ENCODE data around the gene FANCI. TPM values are rescaled to one million over a fixed set of nuclear protein-coding genes. Genes with fewer than 3 reads are reported as not detected.
A peak's percentile ranks its signal among the peaks of the same experiment; 100 is the strongest.

FANCI gene
- polyA plus RNA-seq, 3 donors: 31.5 to 38.8 (median 38.3) TPM

DNA sequence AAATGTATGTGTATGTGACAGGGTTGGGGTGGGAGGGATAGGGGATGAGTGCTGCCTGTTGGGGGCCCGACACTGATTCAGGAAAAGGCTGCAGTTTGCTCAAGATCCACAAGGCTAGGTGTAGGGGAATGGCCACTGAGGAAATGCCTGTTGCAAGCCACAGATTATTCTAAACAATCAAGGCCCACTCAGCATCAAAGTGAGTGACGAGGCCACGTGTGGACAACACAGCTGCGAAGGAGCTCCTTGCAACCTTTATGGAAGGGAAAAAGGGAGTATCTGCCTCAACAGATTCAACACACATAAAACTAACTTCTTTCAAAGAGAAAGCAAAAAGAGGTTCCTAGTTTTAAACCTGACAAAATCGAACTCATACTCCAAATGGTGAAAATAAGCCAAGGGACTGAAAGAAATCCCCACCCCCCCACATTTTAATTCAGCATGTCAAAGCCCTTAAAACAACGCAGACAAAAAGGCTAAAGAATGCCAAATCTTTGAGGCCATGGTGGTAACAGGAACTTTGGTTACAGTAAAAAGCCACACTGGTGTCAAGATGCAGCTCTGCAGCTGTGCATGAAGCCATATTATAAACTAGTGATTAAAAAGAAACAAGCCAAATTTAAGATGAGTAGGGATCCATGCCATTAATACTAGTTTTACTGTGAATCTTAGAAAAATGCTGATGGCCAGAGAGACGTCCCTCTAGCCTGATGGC, 87.3 kb downstream of the FANCI start:
- DNase-seq (ENCODE audit: low read depth in 3 of 3, low spot score in 2 of 3): no peak

DNA sequence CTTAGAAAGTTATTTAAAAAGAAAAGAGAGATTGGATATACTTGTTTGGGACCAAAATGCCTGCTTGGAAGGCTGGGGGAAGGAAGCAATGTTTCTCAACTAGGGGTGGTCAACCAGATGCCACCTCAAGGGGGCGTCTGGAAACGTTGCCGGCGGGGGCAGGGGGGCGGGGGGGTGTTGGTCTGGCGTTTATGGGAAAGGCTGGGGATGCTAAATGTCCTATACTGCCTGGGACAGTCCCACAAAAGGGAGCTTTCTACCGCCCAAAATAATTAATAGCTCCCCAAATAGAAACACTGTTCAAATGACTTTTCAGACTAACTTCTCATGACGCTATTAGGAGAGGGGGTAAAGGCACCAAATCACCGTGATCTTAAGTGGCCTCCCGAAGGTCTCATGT, 88.7 kb downstream of the FANCI start:
- DNase-seq (ENCODE audit: low read depth in 3 of 3, low spot score in 2 of 3): no peak

DNA sequence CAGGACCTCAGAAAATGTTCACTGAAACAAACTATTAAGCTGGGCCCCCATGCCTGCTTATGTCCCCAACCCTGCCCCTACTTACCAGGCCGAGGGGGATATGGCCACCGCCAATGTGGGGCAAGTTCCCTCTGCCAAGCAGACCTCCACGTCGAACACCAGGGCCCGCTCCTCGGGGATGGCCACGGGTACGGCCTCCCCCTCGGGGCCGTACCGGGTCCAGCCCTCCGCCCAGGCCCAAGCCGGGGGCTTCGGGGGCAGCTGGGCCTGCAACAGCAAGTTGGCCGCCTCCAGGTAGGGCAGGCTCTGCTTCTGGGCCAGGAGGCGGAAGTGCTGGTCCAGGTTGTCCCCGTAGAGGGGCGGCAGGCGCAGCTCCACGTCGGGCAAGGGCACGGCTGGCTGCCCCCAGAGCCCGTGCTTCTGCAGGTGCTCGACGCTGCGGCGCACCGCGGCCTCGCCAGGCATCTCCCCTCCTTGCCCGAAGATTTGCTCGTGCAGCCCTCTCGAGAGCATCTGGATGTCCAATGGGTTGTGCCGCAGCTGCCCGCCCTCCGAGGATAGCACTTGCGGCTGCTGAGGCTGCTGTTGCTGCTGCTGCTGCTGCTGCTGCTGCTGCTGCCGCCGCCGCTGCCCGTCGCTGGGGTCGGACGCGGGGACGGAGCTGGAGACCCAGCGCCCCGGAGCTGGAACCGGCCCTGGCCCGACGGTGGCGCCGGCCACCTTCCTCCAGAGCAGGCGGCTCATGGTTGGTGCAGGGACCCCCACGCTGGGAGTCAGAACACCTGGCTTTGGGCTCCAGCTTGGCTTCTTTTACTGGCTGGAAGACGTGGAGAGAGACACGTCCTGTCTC, 89.5 kb downstream of the FANCI start:
- DNase-seq (ENCODE audit: low read depth in 3 of 3, low spot score in 2 of 3): no peak

DNA sequence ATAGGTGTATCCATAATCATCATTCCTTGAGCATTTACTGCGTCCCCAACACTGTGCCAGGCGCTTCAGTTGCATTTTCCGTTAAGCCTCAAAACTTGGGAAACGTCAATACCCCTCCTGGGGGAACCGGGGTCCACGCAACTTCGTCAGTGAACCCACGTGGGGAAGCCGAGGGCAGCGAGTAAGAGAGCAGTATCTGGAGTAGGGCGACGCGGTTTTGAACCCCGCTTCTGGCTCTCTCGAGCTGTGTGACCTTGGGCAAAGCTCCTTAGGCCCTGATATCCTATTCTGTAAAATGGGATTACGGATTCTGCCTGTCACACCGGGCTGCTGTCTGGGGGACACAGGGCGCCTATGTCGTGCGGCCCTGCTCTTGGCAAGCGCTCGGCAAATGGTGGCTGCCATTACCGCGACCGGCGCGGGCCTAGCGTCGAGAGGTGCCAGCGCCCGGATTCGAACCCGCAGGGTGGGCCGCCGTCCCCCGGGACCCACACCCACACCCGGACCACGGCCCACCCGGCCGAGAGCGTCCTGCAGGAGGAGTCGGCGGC, 90.3 kb downstream of the FANCI start:
- DNase-seq (ENCODE audit: low read depth in 3 of 3, low spot score in 2 of 3): no peak

DNA sequence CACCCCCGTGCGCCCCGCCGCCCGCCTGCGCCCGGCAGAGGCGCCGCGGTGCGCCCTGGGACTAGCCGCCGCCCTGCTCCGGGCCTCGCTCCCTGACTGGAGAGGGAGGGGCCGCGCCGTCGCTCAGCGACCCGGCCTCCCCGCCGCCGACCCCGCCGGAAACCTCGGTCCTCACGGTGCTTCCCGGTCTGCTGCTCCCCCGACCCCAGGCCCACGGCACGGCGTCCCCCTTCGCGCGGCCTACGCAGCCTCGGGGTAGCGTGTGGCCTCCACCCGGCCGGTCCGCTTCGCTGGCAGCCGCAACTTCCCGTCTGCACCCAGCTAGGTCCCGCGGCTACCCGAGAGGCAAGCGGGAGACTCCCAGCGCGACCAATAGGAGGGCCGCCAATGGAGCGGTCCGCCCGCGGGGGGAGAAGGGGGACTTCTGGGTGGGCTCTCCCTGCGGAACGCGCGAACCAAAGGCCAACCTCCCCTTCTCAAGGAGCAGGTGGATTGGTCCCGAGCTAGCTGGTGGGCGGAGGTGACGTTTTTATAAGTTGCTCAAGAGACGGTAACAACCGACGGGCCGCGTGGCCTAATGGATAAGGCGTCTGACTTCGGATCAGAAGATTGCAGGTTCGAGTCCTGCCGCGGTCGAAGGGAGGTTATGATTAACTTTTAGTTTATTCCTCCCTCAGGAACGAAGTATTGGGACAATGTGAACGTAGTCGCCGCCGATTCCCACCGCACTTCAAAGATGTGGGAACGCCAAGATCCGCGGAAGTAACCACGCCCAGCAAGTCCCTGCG, 90.9 kb downstream of the FANCI start, which contains the start of gene POLG:
TSS of gene POLG (minus strand) at position 315 of the 788 bp plus-strand sequence. CDS start 1,070 bp downstream, outside the sequence.
- DNase-seq (ENCODE audit: low read depth in 3 of 3, low spot score in 2 of 3): peak; percentile 94 to 98 (median 97)

DNA sequence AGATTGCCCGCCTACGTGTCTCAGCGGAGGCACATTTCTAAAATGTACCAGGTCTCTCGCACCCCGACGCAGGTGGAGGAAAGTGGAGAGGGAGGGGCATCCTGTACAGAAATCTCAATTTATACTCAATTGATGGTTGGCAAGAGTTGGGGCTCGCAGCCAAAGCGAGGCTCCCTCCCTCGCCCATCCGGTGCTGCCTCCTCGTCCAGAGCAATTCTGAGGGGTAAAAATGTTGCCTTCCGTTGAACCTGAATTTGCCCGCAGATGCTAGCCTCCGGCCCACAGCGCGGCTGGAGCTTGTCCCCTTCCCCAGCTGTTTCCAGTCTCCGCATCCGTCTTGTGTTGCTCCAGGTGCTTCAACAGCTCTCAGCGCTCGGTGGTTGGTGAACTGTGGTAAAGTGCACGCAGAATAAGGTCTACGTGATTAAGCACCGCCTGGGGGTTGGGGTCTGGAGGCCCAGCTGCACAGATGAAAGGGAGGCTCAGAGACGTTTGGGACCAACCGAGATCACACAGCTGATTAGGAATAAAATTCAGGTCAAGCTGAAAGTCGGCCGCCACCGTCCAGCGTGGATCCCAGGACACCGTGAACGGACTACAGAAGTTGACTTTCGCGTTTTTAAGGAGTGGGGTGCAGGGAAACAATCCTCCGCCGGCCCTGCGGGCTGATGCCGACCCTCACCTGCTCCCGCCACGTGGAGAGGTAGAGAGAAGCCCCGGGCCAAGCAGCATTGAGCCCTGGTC, 91.7 kb downstream of the FANCI start:
- DNase-seq (ENCODE audit: low read depth in 3 of 3, low spot score in 2 of 3): peak; percentile 23 to 41 (median 41)

DNA sequence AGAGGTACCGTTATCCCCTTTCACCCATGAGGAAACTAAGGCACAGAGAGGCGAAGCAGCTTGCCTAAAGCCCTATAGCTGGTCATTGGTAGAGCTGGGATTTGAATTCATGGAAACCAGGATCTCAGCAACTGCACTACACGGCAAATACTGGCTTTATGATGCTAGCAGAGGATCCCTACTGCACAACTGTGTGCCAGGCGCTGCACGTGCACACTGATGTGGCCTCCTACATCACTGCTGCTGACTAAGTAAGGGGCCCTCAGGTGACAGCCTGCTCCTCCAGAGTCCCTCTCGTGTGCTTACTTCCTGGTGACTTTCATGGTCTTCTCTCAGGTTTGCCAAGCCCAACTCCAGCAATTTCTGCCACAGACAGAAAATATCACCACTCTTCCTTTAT, 94.3 kb downstream of the FANCI start:
- DNase-seq (ENCODE audit: low read depth in 3 of 3, low spot score in 2 of 3): no peak

DNA sequence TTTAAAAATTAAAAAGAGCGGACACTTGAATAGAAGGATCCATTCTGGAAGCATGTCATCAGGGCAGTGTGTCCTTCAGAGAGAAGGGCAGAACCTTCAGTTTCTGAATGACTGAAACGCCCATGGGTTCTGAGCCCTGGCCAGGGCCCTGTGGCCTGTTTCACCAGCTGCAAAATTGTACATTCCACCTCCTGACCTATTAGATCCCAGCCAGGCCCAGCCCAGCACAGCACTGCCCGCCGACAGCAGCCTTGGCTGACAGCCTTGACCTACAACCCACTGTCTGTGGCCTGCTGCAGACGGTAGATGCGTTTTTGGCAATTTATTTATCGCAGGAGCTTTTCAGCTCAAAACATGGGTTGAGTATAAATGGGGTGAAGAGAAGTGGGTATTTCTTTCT, 96.8 kb downstream of the FANCI start:
- DNase-seq (ENCODE audit: low read depth in 3 of 3, low spot score in 2 of 3): no peak

DNA sequence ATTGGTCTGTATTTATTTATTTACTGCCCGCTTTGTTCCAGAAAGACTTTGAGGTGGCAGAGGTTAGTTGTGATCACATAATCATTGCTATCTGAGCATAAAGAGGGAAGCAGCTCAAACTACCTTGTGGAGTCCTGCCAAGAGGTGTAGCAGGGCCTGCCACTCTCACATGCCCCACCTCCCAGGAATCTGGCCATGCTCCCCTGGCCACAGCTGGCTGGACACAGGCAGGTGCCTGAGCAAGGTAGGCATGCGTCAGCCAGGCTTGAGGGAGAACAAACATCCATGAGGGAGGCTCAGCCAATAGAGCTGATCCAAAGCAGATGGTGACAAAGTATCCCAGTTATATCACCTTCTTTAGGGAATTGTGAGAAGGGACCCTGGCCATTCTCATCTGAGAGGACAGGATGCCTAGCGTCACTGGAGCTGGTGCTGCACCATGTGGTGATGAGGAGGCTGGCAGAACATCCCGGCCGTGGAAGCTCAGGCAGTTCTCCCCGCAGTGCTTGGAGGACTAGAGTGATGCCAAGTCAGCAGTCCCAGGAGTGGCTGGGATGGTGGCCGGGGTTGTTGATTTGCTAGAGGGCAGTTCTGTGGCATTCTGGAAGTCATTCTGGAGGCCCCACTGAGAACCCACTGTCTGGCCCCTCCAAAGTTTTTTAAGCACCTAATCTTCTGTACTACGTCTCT, 97.7 kb downstream of the FANCI start:
- no peak for DNase-seq (ENCODE audit: low read depth in 3 of 3, low spot score in 2 of 3)

DNA sequence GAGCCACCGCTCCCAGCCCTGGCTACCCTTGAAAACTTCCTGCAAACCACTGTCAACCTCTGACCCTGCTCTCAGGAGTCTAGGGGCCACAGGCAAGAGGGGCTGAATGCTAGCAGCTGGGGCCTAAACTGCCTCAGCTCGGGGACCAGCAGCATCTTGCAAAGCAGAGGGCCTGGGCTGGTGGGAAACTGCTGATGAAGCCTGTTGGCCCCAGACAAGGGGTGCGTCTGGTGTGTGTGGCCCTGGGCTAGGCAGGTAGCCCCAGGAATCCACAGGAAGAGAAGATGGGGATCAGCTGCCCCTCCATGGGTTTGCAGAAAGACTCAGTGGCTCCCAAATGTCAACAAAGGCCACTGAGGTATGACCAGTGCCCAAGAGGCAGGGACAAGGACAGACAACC, 99.1 kb downstream of the FANCI start:
- no peak for DNase-seq (ENCODE audit: low read depth in 3 of 3, low spot score in 2 of 3)

DNA sequence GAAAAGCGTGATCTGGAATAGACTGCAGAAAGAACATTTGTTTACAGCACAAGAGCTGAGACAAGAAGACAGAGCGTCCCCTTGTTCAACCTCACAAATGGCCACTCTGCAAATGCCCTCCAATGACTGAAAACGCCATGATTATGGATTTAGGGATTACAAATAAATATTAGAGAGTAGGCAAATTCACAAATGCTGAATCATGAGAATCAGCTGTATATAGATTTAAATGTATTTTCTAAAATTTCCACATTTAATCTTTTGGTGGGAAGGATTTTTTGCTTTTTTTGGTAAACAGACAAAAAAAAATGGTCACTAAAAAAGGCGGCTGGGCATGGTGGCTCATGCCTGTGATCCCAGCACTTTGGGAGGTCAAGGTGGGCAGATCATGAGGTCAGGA, 101.5 kb downstream of the FANCI start:
- no peak for DNase-seq (ENCODE audit: low read depth in 3 of 3, low spot score in 2 of 3)

DNA sequence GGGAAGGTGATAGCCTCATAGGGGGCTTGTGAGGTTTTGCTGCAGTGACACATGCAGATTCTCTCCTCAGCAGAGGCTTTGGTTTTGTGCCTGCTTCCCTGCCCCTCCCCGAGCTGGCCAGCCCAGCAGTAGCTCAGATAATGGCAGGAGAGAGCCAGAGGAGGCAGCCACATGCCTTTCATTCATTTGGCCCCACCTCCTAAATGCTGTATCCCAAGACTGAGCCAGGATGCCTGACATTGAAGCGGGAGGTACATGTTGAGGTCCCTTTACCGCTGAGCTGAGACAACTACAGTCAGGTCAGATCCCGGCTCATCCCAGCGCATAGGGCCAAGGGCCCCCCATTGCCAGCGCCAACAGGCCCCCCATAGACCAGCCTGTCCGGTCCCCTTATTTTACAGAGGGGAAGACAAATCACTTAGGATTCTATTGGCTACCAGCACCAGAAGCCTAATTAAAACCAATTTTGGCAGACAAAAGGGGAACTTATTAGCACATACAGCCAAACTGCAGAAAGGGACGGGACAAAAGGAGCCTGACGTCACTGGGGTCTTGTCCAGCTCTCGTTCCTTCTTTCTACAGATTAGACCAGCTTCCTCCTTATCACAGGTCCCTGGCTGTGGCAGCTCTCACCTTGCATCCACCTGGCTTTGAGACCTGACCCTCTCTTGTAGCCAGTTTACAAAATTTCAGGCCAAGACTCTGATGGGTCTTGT, 102.9 kb downstream of the FANCI start:
- DNase-seq (ENCODE audit: low read depth in 3 of 3, low spot score in 2 of 3): no peak

DNA sequence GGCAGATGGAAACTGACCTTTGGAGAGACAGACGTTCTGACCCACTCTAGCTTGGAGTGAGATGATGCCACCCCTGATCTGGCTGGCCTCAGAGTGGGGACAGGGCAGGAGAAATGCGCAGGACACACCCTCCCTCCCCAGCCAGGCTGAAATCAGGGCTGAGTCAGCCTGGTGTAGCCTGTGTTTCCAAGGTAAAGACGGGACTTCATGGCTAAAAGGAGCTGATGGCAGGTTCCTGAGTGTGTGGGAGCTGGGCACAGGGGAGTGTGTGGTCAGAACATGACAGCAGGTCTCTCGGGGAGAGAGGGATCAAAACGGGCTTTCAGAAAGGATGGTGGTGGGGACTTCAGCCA, 105.4 kb downstream of the FANCI start:
- no peak for DNase-seq (ENCODE audit: low read depth in 3 of 3, low spot score in 2 of 3)

DNA sequence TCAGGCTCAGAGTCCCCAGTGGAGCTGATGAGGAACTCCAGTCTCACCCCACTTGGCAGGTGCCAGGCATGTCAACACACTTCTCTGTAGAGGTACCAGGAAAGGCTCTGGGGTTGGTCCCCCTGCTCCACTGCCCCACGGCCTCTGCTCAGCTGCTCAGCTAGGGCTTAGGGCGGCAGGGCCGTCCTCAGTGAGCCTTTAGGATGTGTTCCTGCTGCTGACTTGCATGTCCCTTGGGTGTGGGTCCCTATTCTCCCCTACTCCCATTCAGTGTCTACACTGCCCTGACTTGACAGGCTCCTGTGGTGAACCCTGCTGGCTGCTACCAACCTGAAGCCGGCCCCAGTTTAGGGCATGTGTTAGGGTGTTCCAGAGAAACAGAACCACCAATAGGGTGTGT, 108.7 kb downstream of the FANCI start:
- no peak for DNase-seq (ENCODE audit: low read depth in 3 of 3, low spot score in 2 of 3)

DNA sequence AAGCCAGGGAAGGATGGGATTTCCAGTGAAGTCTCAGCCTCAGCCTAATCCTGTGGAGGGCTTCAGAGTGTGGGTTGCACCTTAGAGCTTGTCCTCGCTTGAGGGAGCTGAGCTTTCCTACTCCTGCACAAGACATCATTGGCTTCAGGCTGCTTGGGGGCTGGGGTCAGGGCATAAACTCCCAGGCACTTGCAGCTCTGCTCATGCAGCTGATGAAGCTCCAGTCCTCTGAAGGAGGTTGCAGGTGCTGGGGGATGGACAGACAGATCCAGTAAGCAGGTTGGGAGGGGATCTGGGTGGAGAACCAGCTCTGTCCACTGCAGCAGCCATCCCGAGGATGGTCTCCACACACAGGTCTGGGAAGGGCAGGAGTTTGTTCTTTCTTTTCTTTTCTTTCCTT, 110.2 kb downstream of the FANCI start:
- DNase-seq (ENCODE audit: low read depth in 3 of 3, low spot score in 2 of 3): no peak

DNA sequence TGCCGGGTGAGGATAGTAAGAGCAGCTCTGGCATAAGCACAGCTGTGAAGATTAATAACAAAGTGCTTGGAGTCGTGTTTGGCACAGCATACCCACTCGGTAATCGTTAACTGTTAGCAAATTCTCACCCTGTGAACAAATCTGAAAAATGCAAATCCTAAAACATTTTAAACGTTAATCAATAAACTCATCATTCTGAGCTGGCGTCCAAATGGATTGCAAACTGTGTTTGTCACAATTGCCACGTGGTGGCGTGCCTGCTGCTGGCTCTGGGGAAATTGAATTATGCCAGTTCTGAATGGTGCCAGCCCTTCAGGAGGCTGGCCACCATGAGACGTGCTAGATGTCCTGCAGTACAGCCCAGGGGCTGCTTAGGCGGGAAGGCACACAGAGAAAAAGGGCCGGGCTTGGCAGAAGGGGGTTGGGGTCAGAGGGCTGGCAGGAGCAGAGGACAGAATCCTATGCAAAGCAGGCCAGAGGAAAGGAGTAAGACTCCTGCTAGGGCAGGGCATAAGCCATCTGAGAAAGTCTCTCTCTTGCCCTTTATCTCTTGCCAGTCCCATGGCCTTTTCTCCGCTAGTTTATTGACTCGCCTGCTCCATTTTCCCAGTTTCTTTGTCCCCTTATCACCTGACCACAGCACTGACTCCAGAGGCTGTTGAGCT, 113.0 kb downstream of the FANCI start:
- no peak for DNase-seq (ENCODE audit: low read depth in 3 of 3, low spot score in 2 of 3)

DNA sequence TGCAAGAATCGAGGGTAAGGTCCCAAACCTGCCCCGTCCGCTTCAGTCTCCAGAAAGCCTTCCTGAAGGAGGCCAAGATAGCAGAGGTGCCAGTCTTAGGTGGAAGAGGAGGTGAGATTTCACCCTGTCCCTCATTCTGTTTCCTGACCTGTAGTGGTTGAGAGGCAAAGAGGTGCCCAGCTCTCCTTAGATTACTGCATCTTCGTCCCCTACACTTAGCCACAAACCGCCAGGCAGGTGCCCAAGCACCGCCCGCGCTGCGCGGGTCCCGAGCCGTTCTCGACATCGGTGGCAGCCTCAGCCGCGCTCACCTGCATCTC, 114.6 kb downstream of the FANCI start:
- DNase-seq (ENCODE audit: low read depth in 3 of 3, low spot score in 2 of 3): no peak

DNA sequence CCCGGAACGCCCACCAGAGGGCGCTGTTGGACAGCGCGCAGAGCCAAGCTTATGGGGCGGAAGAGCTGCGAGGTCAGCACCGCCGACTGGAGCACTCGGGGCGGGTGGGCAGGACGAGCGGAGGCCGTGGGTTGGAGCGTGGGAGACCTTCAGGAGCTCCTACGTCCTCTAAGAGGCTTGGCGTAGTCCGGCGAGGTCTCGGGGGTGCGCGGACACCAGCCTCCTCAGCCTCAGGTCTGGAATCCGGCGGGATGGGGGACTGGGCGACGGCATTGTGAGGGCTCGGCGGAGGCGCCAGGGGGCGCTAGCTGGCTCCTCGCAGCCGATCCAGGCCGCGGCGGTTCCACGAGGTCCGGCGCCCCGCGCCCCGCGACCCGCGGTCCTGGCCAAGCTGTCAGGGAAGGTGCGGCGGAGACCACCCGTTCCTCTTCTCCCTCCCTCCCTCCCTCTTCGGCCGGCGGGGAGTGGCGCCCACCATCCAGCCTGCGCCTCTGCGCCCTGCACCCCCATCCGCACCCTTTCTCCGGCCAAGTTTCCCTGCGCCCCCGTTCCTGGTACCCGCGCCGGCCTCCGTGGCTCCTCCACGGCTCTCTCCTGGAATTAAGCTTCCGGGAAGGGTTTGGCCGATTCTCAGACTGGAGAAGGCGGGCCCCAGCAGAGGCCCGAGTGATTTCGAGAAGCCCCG, 115.1 kb downstream of the FANCI start:
- peak; percentile 49 to 77 (median 65) for DNase-seq (ENCODE audit: low read depth in 3 of 3, low spot score in 2 of 3)

Data from right renal cortex interstitium (tissue), 3 donors.